H1 (cell line): ENCODE measurements around the gene TGM4. TPM values are rescaled to one million over a fixed set of nuclear protein-coding genes. Genes with fewer than 3 reads are reported as not detected.

Experiments
- CTCF ChIA-PET: fragments of 300-600 bp; sonication (Branson Sonifier 250); formaldehyde crosslinking; loops from one replicate; lab custom pipeline; 2021; ENCODE audit not compliant: partially characterized antibody; lab: Charles Lee
- POLR2A ChIA-PET: fragments of 300-600 bp; sonication (Branson Sonifier 250); formaldehyde crosslinking; loops from one replicate; lab custom pipeline; 2021; ENCODE audit warnings: inconsistent platforms; ENCODE audit not compliant: partially characterized antibody; lab: Charles Lee
- DNase-seq, 2 experiments: peaks; one replicate each; pipeline versions ENCODE4 v3.0.0 to v3.0.0-alpha.2; 2010 to 2022; ENCODE audit warnings: low spot score in 2 of 2, low read depth in 1 of 2, mixed read lengths in 1 of 2
- FAIRE-seq: peaks from 2 replicates; lab custom pipeline; 2011; peaks lifted over from hg19 to GRCh38; lab: Jason Lieb, UNC
- H2AFZ ChIP-seq: 2 replicates; pipeline ENCODE4 v1.8.1; 2012; ENCODE audit warnings: low read length, inconsistent platforms
- H2AK5ac ChIP-seq: 2 replicates; pipeline ENCODE4 v1.6.1; 2013; ENCODE audit warnings: low read depth, low read length
- H2BK120ac ChIP-seq: replicated peaks from 2 replicates; pipeline ENCODE3; 2013; ENCODE audit warnings: low read depth, low read length, inconsistent platforms
- H2BK12ac ChIP-seq: 2 replicates; pipeline ENCODE4 v1.6.1; 2013; ENCODE audit warnings: low read depth, low read length
- H2BK15ac ChIP-seq: 2 replicates; pipeline ENCODE4 v1.6.1; 2013; ENCODE audit warnings: low read length
- H2BK20ac ChIP-seq: 2 replicates; pipeline ENCODE4 v1.6.1; 2013; ENCODE audit warnings: low read length
- H2BK5ac ChIP-seq: 2 replicates; pipeline ENCODE4 v1.6.1; 2013; ENCODE audit warnings: low read depth, low read length
- H3K14ac ChIP-seq: 2 replicates; pipeline ENCODE4 v1.6.1; 2013; ENCODE audit warnings: inconsistent platforms; ENCODE audit not compliant: insufficient read length
- H3K18ac ChIP-seq: 2 replicates; pipeline ENCODE4 v1.6.1; 2013; ENCODE audit warnings: low read length; ENCODE audit errors: extremely low read depth
- H3K23ac ChIP-seq: 2 replicates; pipeline ENCODE4 v1.6.1; 2013; ENCODE audit warnings: inconsistent platforms; ENCODE audit not compliant: insufficient read length
- H3K23me2 ChIP-seq: 2 replicates; pipeline ENCODE4 v1.6.1; 2013; ENCODE audit warnings: low read depth, low read length
- H3K27ac ChIP-seq: 2 replicates; pipeline ENCODE4 v1.6.1; 2011; ENCODE audit warnings: low read depth, low read length, inconsistent platforms
- H3K27me3 ChIP-seq, 4 experiments: replicated peaks in 1 of 4; 1 replicate in 1 of 4; 2 replicates in 3 of 4; pipeline versions ENCODE4 v1.6.1 to v1.8.1; 2011 to 2013; ENCODE audit warnings: low read length in 3 of 4, mild to moderate bottlenecking in 3 of 4, inconsistent platforms in 2 of 4, mixed read lengths in 2 of 4, moderate library complexity in 1 of 4; ENCODE audit not compliant: control insufficient read depth in 3 of 4, insufficient read depth in 3 of 4; ENCODE audit errors: extremely low read depth in 1 of 4
- H3K36me3 ChIP-seq, 4 experiments: 2 replicates each; pipeline versions ENCODE4 v1.6.1 to v1.8.1; 2011 to 2013; ENCODE audit warnings: mild to moderate bottlenecking in 4 of 4, low read length in 3 of 4, moderate library complexity in 2 of 4, control low read depth in 1 of 4, inconsistent platforms in 1 of 4; ENCODE audit not compliant: insufficient read depth in 4 of 4, control insufficient read depth in 2 of 4
- H3K4ac ChIP-seq: replicated peaks from 2 replicates; pipeline ENCODE3; 2013; ENCODE audit warnings: low read length, low read depth, mixed read lengths, inconsistent platforms; ENCODE audit not compliant: insufficient read length
- H3K4me1 ChIP-seq, 4 experiments: replicated peaks in 1 of 4; 1 replicate in 1 of 4; 2 replicates in 3 of 4; pipeline versions ENCODE4 v1.6.1 to v1.8.1; 2011 to 2013; ENCODE audit warnings: low read length in 3 of 4, inconsistent platforms in 2 of 4, mixed read lengths in 1 of 4; ENCODE audit not compliant: insufficient read depth in 4 of 4, control insufficient read depth in 3 of 4
- H3K4me2 ChIP-seq, 2 experiments: 2 replicates each; pipeline versions ENCODE4 v1.6.1 to v1.8.1; 2011 to 2013; ENCODE audit warnings: low read depth in 2 of 2, low read length in 2 of 2, control low read depth in 1 of 2, inconsistent platforms in 1 of 2, mild to moderate bottlenecking in 1 of 2; ENCODE audit not compliant: insufficient read depth in 1 of 2
- H3K4me3 ChIP-seq, 4 experiments: fragments of 200-600, 300-600 bp in 1 of 4; sonication (generic), shearing (Covaris generic), sonication (Bioruptor Twin) in 1 of 4; 2 replicates each; pipeline versions ENCODE4 v1.5.1 to v1.8.1; 2011 to 2016; ENCODE audit warnings: low read length in 4 of 4, low read depth in 3 of 4, control low read depth in 2 of 4, inconsistent platforms in 2 of 4, mild to moderate bottlenecking in 2 of 4, mixed read lengths in 1 of 4, moderate library complexity in 1 of 4; ENCODE audit not compliant: insufficient read depth in 2 of 4; ENCODE audit errors: extremely low read depth in 1 of 4
- H3K56ac ChIP-seq: replicated peaks from 2 replicates; pipeline ENCODE3; 2013; ENCODE audit warnings: low read depth, mild to moderate bottlenecking, mixed read lengths, low read length, inconsistent platforms; ENCODE audit not compliant: insufficient read length
- H3K79me1 ChIP-seq: 2 replicates; pipeline ENCODE4 v1.6.1; 2013; ENCODE audit warnings: low read depth, low read length, control low read depth
- H3K79me2 ChIP-seq, 2 experiments: 2 replicates each; pipeline versions ENCODE4 v1.6.1 to v1.8.1; 2012 to 2013; ENCODE audit warnings: low read length in 2 of 2, mild to moderate bottlenecking in 2 of 2, inconsistent platforms in 1 of 2; ENCODE audit not compliant: insufficient read depth in 2 of 2, control insufficient read depth in 1 of 2
- H3K9ac ChIP-seq, 4 experiments: replicated peaks in 1 of 4; 1 replicate in 1 of 4; 2 replicates in 3 of 4; pipeline versions ENCODE4 v1.6.1 to v1.8.1; 2011 to 2013; ENCODE audit warnings: low read depth in 3 of 4, low read length in 3 of 4, control low read depth in 2 of 4, mild to moderate bottlenecking in 2 of 4, moderate library complexity in 2 of 4, inconsistent platforms in 1 of 4; ENCODE audit errors: extremely low read depth in 1 of 4
- H3K9me3 ChIP-seq, 2 experiments: 2 replicates each; pipeline versions ENCODE4 v1.6.1 to v1.8.1; 2012 to 2013; ENCODE audit warnings: mild to moderate bottlenecking in 2 of 2, moderate library complexity in 2 of 2, control low read depth in 1 of 2, inconsistent platforms in 1 of 2, low read depth in 1 of 2, low read length in 1 of 2, mixed read lengths in 1 of 2; ENCODE audit not compliant: insufficient read depth in 2 of 2
- H4K20me1 ChIP-seq, 2 experiments: replicated peaks in 1 of 2; 2 replicates each; pipeline versions ENCODE3 to v1.8.1; 2011 to 2013; ENCODE audit warnings: inconsistent platforms in 2 of 2, low read length in 2 of 2, mild to moderate bottlenecking in 1 of 2; ENCODE audit not compliant: insufficient read depth in 2 of 2, control insufficient read depth in 1 of 2
- H4K5ac ChIP-seq: 2 replicates; pipeline ENCODE4 v1.6.1; 2013; ENCODE audit warnings: low read length, low read depth, mixed read lengths, inconsistent platforms; ENCODE audit not compliant: insufficient read length
- H4K8ac ChIP-seq: 2 replicates; pipeline ENCODE4 v1.8.0; 2013; ENCODE audit warnings: mild to moderate bottlenecking, moderate library complexity, low read length, inconsistent platforms; ENCODE audit not compliant: insufficient read depth; ENCODE audit errors: extremely low read depth
- H4K91ac ChIP-seq: replicated peaks from 2 replicates; pipeline ENCODE3; 2013; ENCODE audit warnings: low read length, mixed read lengths, inconsistent platforms; ENCODE audit not compliant: insufficient read length
- EZH2 ChIP-seq: fragments of 200-600 bp; sonication (generic); IDR thresholded peaks from 2 replicates; pipeline ENCODE4 v1.7.1; 2012; ENCODE audit warnings: low read depth, mild to moderate bottlenecking, moderate library complexity, low read length, inconsistent platforms; ENCODE audit not compliant: severe bottlenecking
- GABPA ChIP-seq: IDR thresholded peaks from 2 replicates; pipeline ENCODE4 v1.6.1; 2011; ENCODE audit warnings: mild to moderate bottlenecking, low read length, moderate library complexity, borderline replicate concordance; ENCODE audit not compliant: insufficient read depth
- HDAC2 ChIP-seq, 2 experiments: fragments of 300-600 bp in 1 of 2; sonication (generic) in 1 of 2; IDR thresholded peaks; 2 replicates each; pipeline ENCODE4 v1.6.1; 2011 to 2012; ENCODE audit warnings: low read depth in 2 of 2, low read length in 2 of 2, mild to moderate bottlenecking in 2 of 2, moderate library complexity in 2 of 2, borderline replicate concordance in 1 of 2, inconsistent platforms in 1 of 2
- SIN3A ChIP-seq, 2 experiments: IDR thresholded peaks in 1 of 2; conservative IDR thresholded peaks in 1 of 2; 2 replicates each; pipeline ENCODE4 v1.6.1; 2011 to 2012; ENCODE audit warnings: low read length in 2 of 2, improper control_type of control experiment in 1 of 2, low read depth in 1 of 2, mild to moderate bottlenecking in 1 of 2
- TAF7 ChIP-seq: optimal IDR thresholded peaks from 2 replicates; pipeline ENCODE3; 2011; ENCODE audit warnings: low read depth, mild to moderate bottlenecking, inconsistent platforms, low read length, moderate library complexity, borderline replicate concordance
- WGBS, 2 experiments: shearing (Covaris generic) in 1 of 2; methylation state at CpG; one replicate each; pipeline versions ENCODE4 v1.1.6 to v1.1.7; 2013 to 2015; ENCODE audit warnings: low lambda C conversion rate in 2 of 2, mixed read lengths in 2 of 2, inconsistent platforms in 1 of 2, low coverage in 1 of 2, missing lambda C conversion rate in 1 of 2; ENCODE audit not compliant: insufficient replicate concordance in 2 of 2, insufficient coverage in 1 of 2, insufficient read length in 1 of 2; ENCODE audit errors: extremely low coverage in 1 of 2, missing lambda C conversion rate in 1 of 2; 5-methylcytosine and 5-hydroxymethylcytosine counted together
- polyA plus RNA-seq, 7 experiments: library from polyadenylated mRNA; depleted of rRNA in 3 of 7; stranded (reverse) in 5 of 7; unstranded in 2 of 7; fragments of >200 nt in 5 of 7; fragments of 200-250 nt in 2 of 7; gene quantifications; 1 replicate in 5 of 7; 2 replicates in 1 of 7; 4 replicates in 1 of 7; pipeline versions ENCODE4 v1.2.1 to v1.2.3, GENCODE V29; 2011 to 2013; ENCODE audit warnings: missing spikeins in 2 of 7, mixed read lengths in 2 of 7
- total RNA-seq: library from RNA; stranded (reverse); fragmentation: NEBNext Ultra II Directional; extraction: Animal tissue kit (Norgen Biotek cat#: 25700); gene quantifications from 2 replicates; pipeline ENCODE4 v1.2.1, GENCODE V29; 2021

The TGM4 gene
- total and polyA plus RNA-seq, 2 of the 8 experiments (the other 6 are each of a cell fraction or from before 2014, with no cell fraction given) = 0.02 TPM; not detected in 1

GRCh38 chr3:44961888-44962287, 87.5 kb downstream of the TGM4 start:
- no peak overlapping the region for H3K27ac ChIP-seq
- H3K79me2 ChIP-seq = peaks cover 6 to 72% of the 10 kb centered on the region in 2 experiments
- 96% methylated on average over 3 of the region's 3 CpGs; no CpG with 5 or more reads in 1 of the 2 experiments for WGBS, 2 experiments
- no peak for DNase-seq
- no peak overlapping the region for H3K14ac ChIP-seq
- peaks cover 0 to 3% (median 0%) of the 10 kb centered on the region in 4 experiments; a peak in 1 of 8 replicates for H3K36me3 ChIP-seq
- ChIA-PET CTCF (interaction anchor here (1.2 to 1.5 kb wide), 2 partner anchors 15 to 31 kb away, joined by 3 read pairs; partner anchors contain the start of genes EXOSC7 and ZDHHC3), POLR2A (interaction anchor here (5.2 kb wide), 1 partner anchor 15 kb away, joined by 34 read pairs; the partner anchor contains the start of genes EXOSC7 and ZDHHC3)
- H2AK5ac ChIP-seq = no peak overlapping the region
- no peak overlapping the region for H3K56ac ChIP-seq
- no peak overlapping the region for H3K18ac ChIP-seq
- no peak overlapping the region for H2AFZ ChIP-seq
- no peak overlapping the region for H4K91ac ChIP-seq
- H4K8ac ChIP-seq = no peak overlapping the region
- H3K4me3 ChIP-seq = no peak overlapping the region
- H3K27me3 ChIP-seq = peaks cover 0 to 1% (median 0%) of the 10 kb centered on the region in 4 experiments; a peak in 1 of 7 replicates
- H2BK12ac ChIP-seq = no peak overlapping the region
- H3K4ac ChIP-seq = no peak overlapping the region
- H4K20me1 ChIP-seq = peaks cover 3 to 4% of the 10 kb centered on the region in 2 experiments
- H2BK5ac ChIP-seq = no peak overlapping the region
- TF ChIP-seq EZH2 (no peak), HDAC2 (IDR thresholded peaks at IDR 0.05; ENCODE audit: borderline replicate concordance in 1 of 2, low read depth in 2 of 2, low read length in 2 of 2) (no peak), SIN3A (conservative IDR thresholded peaks at IDR 0.05 in 1 of 2, IDR thresholded peaks at IDR 0.05 in 1 of 2; ENCODE audit: low read depth in 1 of 2, low read length in 2 of 2) (no peak), TAF7 (no peak), GABPA (no peak)
- H3K23me2 ChIP-seq = no peaks in the 10 kb centered on the region
- peaks cover 7% of the 10 kb centered on the region for H3K79me1 ChIP-seq
- H3K9me3 ChIP-seq = no peaks in the 10 kb centered on the region
- no peak overlapping the region for H3K23ac ChIP-seq
- H3K4me2 ChIP-seq = no peak overlapping the region
- no peak overlapping the region for H3K9ac ChIP-seq
- H3K4me1 ChIP-seq = no peaks in the 10 kb centered on the region
- no peak overlapping the region for H2BK120ac ChIP-seq
- H2BK20ac ChIP-seq = no peak overlapping the region
- no peak overlapping the region for H2BK15ac ChIP-seq
- FAIRE-seq = no peak
- no peak overlapping the region for H4K5ac ChIP-seq
